ENCODE data around the gene KLKB1.
"Not testable (repeated sequence)": the region's sequence is repeated elsewhere in the genome, so short reads cannot be mapped to it uniquely, and the experiment has no call there.

KLKB1 gene

GRCh38 chr4:186265683-186266652 is 38.7 kb downstream of the KLKB1 start, which contains the start of gene F11:
F11 (plus strand) TSS chr4:186266189; CDS start chr4:186267137, 948 bp downstream.
- no peak for DNase-seq

DNA sequence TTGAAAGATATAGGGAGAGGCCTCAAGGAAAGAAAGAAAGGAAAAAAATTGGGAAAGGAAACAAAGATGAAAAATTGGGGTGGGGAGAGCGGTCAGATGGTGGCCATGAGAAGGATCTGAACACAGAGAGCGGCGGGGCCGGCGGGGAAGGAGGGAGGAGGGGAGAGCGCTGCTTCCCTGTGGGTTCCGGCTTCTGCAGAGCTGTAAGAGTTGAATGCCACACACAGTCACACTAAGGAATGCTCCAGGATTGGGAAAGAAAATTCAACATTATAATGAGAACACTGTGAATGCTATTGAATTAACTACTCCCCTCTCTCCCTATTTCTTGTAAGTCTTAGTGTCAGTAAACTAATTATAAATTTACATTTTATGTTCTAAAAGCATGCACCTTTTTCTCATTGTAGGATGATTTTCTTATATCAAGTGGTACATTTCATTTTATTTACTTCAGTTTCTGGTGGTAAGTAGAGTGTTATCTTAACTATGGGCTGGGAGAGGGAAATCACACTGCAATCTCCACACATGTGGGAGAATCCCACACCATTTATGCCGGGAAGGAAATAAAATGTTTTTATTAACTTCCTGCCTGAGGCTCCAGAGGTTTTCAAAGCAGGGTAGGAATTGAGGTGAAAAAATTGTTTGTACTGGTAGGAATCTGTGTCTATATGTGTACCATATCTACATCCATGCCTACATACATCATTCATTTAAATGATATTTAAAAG is 39.6 kb downstream of the KLKB1 start:
- DNase-seq, result peak; percentile 81

DNA sequence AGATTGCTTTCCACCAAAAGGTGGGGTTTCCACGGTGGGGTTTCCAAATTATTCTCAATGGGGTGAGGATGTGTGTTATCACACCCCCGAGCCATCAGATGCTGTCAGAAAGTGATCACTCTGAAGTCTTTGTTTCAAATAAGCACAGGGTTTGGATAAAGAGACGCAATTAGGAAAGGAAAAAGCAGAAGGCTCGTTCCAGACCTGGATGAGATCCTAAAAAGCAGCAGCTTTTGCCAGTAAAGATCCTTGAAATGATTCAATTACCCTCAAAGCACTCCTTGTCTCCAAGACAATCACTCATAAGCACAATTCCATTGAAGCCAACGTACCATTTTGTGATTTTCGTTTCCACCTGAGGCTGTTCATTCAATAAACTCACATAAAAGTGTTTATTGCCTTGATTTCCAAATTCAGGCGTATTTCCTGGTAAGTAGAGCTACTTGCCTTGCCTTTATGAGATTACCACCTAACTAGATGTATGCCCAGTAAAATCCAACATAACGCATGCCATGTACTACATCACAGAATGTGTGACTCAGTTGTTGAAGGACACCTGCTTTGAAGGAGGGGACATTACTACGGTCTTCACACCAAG is 43.9 kb downstream of the KLKB1 start:
- DNase-seq, result no peak

DNA sequence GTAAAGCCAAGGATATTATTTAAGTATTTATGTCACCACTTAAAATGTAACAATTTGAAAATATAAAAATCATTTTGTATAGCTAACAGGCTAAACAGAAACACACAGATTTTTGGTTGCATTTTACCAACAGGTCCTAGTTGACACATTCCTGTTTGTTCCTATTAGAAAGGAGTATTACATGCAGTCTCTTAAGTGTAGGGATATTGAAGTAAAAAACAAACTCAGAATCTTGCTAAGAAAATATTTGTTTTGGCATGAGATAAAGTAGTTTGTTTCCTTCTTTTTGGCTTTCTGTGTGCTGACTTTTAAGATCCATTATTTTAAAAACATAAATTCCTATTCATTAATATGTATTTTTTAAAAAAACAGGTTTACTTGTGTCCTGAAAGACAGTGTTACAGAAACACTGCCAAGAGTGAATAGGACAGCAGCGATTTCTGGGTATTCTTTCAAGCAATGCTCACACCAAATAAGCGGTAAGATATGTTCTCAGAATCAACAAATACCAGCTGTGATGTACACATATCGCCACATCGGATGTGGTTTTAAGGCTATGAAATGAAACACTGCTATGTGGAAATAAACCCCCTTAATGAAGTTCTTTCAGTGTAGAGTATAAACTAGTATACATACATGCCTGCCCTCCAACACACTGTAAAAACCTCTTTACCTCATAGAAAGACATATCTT is 45.5 kb downstream of the KLKB1 start:
- DNase-seq, result no peak

- DNase-seq, result not testable (repeated sequence)
These were observed 46.1 kb downstream of the KLKB1 start for GRCh38 chr4:186273392-186273789.

DNA sequence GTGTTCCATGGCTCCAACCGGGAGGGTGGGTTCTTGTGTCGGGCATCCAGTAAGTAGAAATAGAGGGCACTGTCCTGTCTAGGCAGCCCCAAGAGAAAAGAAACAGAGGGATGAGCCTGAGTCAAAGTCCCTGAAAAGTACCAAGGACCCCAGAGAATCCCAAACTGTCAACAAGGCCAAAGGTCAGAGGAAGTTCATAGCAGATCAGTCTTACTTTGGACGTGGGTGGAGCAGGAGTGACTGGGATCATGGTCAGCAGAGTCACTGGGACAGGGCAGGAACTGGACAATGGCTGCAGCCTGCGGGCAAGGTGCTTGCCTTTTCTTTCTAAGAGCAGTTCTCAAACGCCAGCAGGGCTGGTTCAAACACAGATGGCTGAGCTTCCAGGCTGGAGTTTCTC is 56.0 kb downstream of the KLKB1 start:
- no peak for DNase-seq

DNA sequence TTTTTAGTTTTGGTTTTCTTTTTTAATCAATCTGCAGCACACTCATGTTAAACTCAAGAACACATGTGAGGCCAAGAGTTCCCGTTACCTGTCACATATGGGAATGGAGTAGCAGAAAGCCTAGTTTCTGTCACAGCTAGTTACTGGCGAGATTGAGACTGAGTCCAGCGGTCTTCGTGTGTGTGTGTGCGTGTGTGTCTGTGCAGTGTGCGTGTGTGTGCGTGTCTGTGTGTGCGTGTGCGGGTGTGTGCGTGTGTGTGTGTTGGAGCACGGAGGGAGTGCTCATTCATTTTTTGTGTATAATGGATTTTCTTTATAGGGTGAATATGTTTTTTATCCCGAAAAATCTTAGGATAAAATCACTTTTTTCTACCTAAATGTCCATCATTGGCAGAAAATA is 57.8 kb downstream of the KLKB1 start:
- no peak for DNase-seq

GRCh38 chr4:186286581-186286980 is 59.3 kb downstream of the KLKB1 start:
- no peak for DNase-seq

DNA sequence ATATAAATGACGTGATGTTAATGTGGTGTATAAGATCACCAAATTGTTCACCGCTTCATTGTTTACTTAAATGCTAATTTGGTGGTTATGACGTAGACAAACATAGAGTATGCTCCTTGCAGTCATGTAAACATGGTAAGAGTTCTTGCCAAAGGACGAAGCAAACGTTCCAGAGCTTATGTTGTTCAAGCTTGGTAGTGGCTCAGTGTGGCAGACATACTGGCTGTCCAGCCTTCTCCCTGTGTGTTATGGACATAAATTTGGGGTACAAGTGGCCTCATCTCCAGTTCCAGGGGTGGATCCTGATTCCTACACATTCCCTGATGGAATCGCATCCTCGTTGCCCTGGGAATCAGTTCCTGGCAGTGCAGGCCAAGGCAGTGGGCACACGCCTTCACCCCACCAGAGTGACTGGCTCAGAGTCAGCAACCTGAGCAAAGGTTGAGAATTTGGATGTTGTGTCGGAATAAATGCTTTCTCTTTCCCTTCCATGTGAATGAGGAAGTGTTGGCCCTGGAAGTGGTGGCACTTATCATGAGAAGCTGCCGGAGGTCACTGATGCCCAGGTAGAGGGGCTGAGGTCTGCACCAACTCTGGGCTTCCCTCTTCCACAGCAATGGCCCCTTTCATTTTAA is 64.1 kb downstream of the KLKB1 start:
- no peak for DNase-seq

DNA sequence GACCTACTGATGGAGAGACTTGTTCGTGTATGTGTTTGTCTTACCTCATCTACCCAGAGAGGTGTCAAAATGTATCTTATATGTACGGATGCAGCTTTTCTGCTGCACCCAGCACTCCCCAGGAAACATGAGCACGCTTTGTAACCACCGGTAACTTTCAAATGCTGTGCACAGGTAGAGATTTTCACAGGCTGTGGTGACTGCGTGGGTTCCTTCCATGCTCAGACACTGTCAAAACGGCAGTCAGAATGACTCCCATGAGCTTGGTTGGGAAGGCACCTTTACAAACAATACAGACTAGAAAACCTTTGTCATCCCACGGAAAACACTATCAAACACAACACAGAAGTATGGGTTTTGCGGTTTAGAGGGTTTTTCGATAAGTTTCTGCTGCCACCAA is 66.9 kb downstream of the KLKB1 start:
- DNase-seq, result no peak

GRCh38 chr4:186296481-186296880 is 69.2 kb downstream of the KLKB1 start:
- DNase-seq, result no peak

DNA sequence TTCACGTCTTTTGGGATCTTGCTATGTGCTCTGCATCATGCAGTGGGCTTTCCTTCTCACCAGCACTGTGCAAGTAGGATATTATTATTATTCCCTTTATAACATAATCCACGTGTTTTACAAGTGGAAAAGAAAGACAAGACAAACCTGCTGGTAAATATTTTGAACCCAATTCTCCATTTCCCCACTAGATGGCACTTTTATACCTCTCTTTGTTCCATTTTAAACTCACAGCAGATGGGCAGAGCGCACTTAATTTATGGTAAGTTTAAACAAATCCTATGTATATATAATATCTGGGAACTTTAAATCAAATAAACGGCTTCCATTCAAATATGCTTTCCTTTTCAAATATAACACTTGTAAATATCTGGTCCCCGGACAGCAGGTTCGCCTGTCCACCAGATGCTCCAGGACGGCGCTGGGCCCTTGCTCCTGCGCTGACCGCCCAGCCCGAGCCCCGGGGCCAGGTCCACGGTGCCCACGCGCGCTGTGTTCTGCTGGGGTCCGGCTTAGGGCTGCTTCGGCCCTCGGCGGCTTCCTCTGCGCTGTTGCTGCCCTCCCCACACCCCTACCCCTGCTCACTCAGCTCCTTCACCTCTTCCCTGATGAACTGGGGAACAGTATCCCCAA is 69.8 kb downstream of the KLKB1 start:
- DNase-seq, result no peak

- peak; percentile 55 for DNase-seq
These were observed 70.8 kb downstream of the KLKB1 start for GRCh38 chr4:186298031-186298647.

DNA sequence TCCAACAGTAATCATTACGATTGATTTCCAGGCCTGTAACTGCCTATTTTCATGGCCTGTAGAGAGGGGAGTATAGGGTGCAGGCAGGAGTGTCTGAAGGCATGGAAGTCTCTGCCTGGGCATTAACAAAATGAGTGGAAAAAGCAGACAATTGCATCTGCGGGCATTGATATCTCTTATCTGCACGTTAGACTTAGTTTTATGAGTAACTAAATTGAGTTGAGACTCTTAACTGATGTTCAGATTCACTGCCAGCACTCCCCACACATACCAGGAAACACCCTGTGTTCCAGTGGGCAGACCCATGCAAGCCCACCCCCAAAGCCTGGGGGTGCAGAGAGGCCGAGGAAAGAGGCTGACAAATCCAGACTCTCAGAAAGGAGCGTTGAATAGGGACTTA is 72.0 kb downstream of the KLKB1 start:
- DNase-seq, result no peak

- DNase-seq, result no peak
These were observed 73.5 kb downstream of the KLKB1 start for GRCh38 chr4:186300659-186301390.

DNA sequence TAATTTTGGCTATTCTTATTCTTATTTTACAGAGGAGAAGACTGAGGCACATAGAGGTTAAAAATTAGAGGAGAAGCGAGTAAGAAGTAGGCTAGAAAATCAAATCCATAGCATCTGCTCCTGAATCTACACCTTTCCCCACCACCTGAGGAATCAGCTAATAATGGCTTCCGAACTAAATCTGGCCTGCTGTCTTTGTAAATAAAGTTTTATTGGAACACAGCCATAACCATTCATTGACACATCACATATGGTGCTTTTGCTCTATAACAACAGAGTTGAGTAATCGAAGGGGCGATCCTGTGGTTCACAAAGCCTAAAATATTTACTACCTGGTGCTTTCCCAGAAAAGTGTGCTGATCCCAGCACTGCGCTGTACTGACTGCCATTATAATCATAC is 76.9 kb downstream of the KLKB1 start:
- DNase-seq, result no peak

GRCh38 chr4:186304866-186305505 is 77.7 kb downstream of the KLKB1 start:
- DNase-seq, result no peak

DNA sequence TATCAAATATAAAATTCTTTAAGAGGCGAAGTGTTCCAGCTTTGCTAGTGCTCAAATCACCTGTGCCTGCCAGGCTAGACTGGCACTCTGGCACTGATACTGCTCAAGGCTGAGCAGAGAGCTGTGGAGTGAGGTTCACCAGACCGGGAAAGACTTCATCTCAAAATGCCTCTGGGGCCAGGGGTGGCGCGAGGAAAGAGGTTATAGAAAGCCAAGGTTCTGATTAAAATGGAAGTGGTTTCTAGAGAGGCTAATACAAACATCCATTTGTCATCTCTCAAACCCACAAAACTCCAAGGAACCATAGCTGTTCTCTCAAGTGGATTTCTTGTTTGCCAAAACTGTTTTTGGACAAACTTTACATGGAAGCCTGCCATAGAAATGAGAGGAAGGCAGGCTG is 80.2 kb downstream of the KLKB1 start:
- no peak for DNase-seq

- no peak for DNase-seq
These were observed 80.6 kb downstream of the KLKB1 start for GRCh38 chr4:186307916-186308315.
